Measurements from ENCODE around the gene CCDC12. TPM values are rescaled to one million over a fixed set of nuclear protein-coding genes. Genes with fewer than 3 reads are reported as not detected.
A peak's percentile ranks its signal among the peaks of the same experiment; 100 is the strongest.

CCDC12 gene
- total RNA-seq, 4 donors from 2014 or later, result 64.6 to 101 (median 82.5) TPM

DNA sequence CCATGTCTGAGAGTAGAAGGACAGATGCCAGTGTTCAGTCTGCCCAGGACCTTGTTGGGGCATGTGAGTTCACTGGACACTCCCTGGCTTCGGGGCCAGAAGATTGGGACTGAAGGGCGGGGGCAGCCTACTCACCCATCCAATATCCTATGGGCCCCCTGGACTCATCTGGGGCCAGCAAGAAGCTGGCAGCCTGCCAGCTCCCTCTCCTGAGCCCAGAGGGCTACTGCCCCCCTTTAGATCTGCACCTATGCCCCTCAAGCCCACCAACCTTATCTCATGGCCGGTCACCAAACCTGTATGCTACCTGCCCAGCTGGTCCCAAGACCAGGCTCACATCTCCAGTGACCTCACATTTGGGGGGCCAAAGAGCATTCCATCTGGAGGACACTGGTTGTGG lies 90.9 kb downstream of the CCDC12 start:
- H3K4me3 ChIP-seq (ENCODE audit: low read depth, poor library complexity, severe bottlenecking), result no peak overlapping the region
- intact Hi-C loops (cut with DNase I; ENCODE audit: low total_unique reads), result no loop called here
- no peak for DNase-seq (ENCODE audit: low spot score in 2 of 2)
- TF ChIP-seq POLR2A (IDR thresholded peaks at IDR 0.05), result no peak
- TF ChIP-seq, protein P1, sequence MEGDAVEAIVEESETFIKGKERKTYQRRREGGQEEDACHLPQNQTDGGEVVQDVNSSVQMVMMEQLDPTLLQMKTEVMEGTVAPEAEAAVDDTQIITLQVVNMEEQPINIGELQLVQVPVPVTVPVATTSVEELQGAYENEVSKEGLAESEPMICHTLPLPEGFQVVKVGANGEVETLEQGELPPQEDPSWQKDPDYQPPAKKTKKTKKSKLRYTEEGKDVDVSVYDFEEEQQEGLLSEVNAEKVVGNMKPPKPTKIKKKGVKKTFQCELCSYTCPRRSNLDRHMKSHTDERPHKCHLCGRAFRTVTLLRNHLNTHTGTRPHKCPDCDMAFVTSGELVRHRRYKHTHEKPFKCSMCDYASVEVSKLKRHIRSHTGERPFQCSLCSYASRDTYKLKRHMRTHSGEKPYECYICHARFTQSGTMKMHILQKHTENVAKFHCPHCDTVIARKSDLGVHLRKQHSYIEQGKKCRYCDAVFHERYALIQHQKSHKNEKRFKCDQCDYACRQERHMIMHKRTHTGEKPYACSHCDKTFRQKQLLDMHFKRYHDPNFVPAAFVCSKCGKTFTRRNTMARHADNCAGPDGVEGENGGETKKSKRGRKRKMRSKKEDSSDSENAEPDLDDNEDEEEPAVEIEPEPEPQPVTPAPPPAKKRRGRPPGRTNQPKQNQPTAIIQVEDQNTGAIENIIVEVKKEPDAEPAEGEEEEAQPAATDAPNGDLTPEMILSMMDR (IDR thresholded peaks at IDR 0.05), result no peak
- WGBS, 2 donors, result 79% methylated on average over 3 of the region's 3 CpGs; no CpG with 5 or more reads in 1 of the 2 donors

DNA sequence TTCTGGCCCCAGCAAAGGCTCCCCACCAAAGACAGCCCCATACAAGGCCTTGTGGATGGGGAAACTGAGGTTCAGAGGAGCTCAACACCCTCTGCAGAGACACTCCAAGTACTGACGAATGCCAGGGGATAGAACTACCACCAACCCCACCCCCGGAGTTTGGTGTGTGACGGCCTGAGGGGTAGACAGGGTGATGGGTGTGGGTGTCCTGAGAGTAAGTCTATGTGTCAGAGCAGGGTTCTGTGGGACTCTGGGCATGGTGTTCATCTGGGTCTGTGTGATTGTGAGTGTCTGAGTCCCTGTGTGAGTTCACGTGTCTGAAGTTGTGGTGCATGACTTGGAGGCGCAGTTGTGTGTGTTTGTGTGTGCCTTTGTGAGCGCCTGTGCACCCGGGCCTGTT lies 91.6 kb downstream of the CCDC12 start:
- H3K4me3 ChIP-seq (ENCODE audit: low read depth, poor library complexity, severe bottlenecking), result no peak overlapping the region
- no peak for TF ChIP-seq POLR2A (IDR thresholded peaks at IDR 0.05)
- TF ChIP-seq, protein P1 (IDR thresholded peaks at IDR 0.05), result no peak
- intact Hi-C loops (cut with DNase I; ENCODE audit: low total_unique reads), result no loop called here
- WGBS, 2 donors, result 79% methylated on average over 7 of the region's 7 CpGs
- no peak for DNase-seq (ENCODE audit: low spot score in 2 of 2)

DNA sequence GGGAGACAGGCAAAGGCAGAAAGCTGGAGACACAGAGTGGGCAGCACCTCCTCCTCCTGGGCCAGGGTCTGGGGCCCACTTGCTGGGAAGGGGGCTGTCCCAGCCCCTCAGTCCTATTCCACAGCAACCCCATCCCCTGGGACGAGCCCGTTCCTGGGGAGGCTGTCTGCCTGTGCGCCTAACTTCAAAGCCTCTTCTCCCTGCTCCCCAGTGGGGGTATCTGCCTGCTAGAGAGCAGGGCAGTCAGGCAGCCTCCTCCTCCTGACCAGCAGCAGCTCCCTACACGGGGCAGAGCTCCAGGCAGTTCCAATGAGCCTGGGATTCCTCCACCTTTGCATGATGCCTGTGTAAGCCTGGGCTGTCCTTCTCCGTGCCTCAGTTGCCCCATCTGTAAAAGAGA lies 92.1 kb downstream of the CCDC12 start:
- DNase-seq (ENCODE audit: low spot score in 2 of 2), result no peak
- intact Hi-C loops (cut with DNase I; ENCODE audit: low total_unique reads), result no loop called here
- no peak overlapping the region for H3K4me3 ChIP-seq (ENCODE audit: low read depth, poor library complexity, severe bottlenecking)
- WGBS, 2 donors, result 54 to 80% methylated on average over 5 of the region's 5 CpGs
- TF ChIP-seq POLR2A (IDR thresholded peaks at IDR 0.05), result no peak
- TF ChIP-seq, protein P1 (IDR thresholded peaks at IDR 0.05), result no peak

DNA sequence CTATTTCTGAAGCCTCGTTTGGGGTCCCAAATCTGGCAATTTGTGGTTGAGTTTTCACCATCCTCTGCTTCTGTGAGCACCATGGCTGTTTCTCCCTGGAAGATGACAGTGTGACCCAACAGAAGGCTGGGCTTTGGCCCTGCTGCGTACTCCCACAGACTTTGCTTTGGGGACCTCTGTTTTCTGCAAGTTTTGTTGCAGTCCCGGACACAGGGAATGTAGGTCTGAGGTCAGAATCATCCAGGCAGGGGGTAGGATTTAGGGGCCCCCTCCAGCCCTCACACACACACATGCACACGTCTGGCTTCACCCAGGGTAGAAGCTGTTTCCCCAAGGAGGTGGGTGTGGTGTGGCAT lies 92.7 kb downstream of the CCDC12 start:
- no peak for DNase-seq (ENCODE audit: low spot score in 2 of 2)

DNA sequence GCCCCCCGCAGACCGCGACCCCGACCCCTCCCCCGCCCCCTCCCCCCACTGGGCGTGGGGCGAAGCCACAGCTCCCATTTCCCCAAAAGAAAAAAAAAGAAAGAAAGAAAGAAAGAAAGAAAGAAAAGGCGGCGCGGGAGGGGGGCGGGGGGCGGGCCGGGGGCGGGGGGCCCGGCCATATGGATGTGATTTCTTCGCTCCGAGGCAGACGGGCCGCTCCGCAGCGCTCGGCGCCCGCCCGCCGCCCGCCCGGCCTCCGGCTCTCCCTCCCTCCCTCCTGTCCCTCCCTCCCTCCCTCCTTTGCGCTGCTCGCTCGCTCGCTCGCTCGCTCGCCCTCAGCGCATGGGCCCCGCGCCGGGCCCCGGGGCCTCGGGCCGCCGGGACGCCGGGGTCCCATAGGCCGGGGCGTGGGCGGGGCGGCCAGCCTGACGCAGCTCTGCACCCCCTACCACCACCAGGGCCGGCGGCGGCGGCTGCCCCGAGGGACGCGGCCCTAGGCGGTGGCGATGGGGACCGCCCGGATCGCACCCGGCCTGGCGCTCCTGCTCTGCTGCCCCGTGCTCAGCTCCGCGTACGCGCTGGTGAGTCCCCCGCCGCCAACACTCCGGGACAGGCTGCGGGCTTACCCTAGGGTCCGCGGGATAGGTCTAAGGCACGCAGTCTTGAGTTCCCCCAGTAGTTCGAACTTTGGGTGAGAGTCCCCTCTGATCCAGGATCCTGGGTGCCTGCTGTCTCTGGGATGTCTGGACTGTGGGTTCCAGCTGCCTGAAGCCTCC lies 93.3 kb downstream of the CCDC12 start:
- intact Hi-C loops (cut with DNase I; ENCODE audit: low total_unique reads), result no loop called here

More for the DNA sequence above, 92.7 kb downstream of the CCDC12 start:
- no peak for TF ChIP-seq POLR2A (IDR thresholded peaks at IDR 0.05)
- TF ChIP-seq, protein P1 (IDR thresholded peaks at IDR 0.05), result no peak
- intact Hi-C loops (cut with DNase I; ENCODE audit: low total_unique reads), result no loop called here
- 58 to 67% methylated on average over 4 of the region's 4 CpGs for WGBS, 2 donors
- H3K4me3 ChIP-seq (ENCODE audit: low read depth, poor library complexity, severe bottlenecking), result no peak overlapping the region

More for the DNA sequence above, 93.3 kb downstream of the CCDC12 start:
- WGBS, 2 donors, result 3 to 4% methylated on average over 20 to 34 of the region's 78 CpGs
- DNase-seq (ENCODE audit: low spot score in 2 of 2), result no peak
- peak overlapping the region; percentile 33 for H3K4me3 ChIP-seq (ENCODE audit: low read depth, poor library complexity, severe bottlenecking)
- TF ChIP-seq, protein P1 (IDR thresholded peaks at IDR 0.05), result no peak
- no peak for TF ChIP-seq POLR2A (IDR thresholded peaks at IDR 0.05)

Data from lower leg skin (tissue), 4 donors.